Kidney (tissue), 14 donors: ENCODE results near the gene MLLT6. TPM values are rescaled to one million over a fixed set of nuclear protein-coding genes. Genes with fewer than 3 reads are reported as not detected.

Source experiments
- DNase-seq, 5 donors: peaks; one replicate each; pipeline ENCODE4 v3.0.0-alpha.2; 2013 to 2020
- FAIRE-seq: peaks from 2 replicates; lab custom pipeline; 2012; peaks lifted over from hg19 to GRCh38; lab: Jason Lieb, UNC
- H3K27ac ChIP-seq, 2 donors: one replicate each; pipeline ENCODE4 v1.7.0; 2013; ENCODE audit warnings: low read depth in 2 of 2, low read length in 2 of 2, inconsistent platforms in 1 of 2
- H3K27me3 ChIP-seq: one replicate; pipeline ENCODE4 v1.7.1; 2013; ENCODE audit warnings: low read length, inconsistent platforms; ENCODE audit not compliant: control insufficient read depth, insufficient read depth
- H3K36me3 ChIP-seq, 3 donors: one replicate each; pipeline versions ENCODE4 v1.7.0 to v1.7.1; 2013; ENCODE audit warnings: low read length in 3 of 3, control low read depth in 1 of 3, inconsistent platforms in 1 of 3; ENCODE audit not compliant: insufficient read depth in 3 of 3, control insufficient read depth in 2 of 3
- H3K4me1 ChIP-seq, 3 donors: one replicate each; pipeline versions ENCODE4 v1.7.0 to v1.7.1; 2013; ENCODE audit warnings: low read length in 3 of 3, inconsistent platforms in 1 of 3, low read depth in 1 of 3; ENCODE audit not compliant: control insufficient read depth in 2 of 3, insufficient read depth in 2 of 3
- H3K4me3 ChIP-seq, 3 donors: one replicate each; pipeline versions ENCODE4 v1.7.0 to v1.8.1; 2013; ENCODE audit warnings: low read length in 3 of 3, control low read depth in 1 of 3, inconsistent platforms in 1 of 3
- H3K9ac ChIP-seq, 3 donors: one replicate each; pipeline versions ENCODE4 v1.7.0 to v1.7.1; 2013; ENCODE audit warnings: low read length in 3 of 3, control low read depth in 1 of 3, inconsistent platforms in 1 of 3
- H3K9me3 ChIP-seq, 3 donors: one replicate each; pipeline versions ENCODE4 v1.7.0 to v1.7.1; 2013; ENCODE audit warnings: low read length in 3 of 3, control low read depth in 1 of 3, inconsistent platforms in 1 of 3; ENCODE audit not compliant: control insufficient read depth in 2 of 3, insufficient read depth in 1 of 3
- intact Hi-C: fragments of 100-400 bp; cut with DNase I; formaldehyde crosslinking; loops from one replicate; pipeline ENCODE4 v1.11.1; 2022
- polyA plus RNA-seq: library from polyadenylated mRNA; stranded (reverse); fragments of 350-450 nt; fragmentation: Illumina TruSeq; extraction: RNeasy Lipid Tissue Mini Kit (QIAGEN cat#74804); gene quantifications from one replicate; pipeline ENCODE4 v1.2.3, GENCODE V29; 2014; ENCODE audit warnings: low read depth, low replicate concordance; ENCODE audit not compliant: insufficient read depth
- total RNA-seq: library from RNA; stranded (reverse); fragmentation: NEBNext Ultra II Directional; extraction: Animal tissue kit (Norgen Biotek cat#: 25700); gene quantifications from one replicate; pipeline ENCODE4 v1.2.1, GENCODE V29; 2021
- TF ChIP-seq, protein P1 (sequence below): IDR thresholded peaks from 3 replicates; pipeline ENCODE4 v1.5.1; 2012; ENCODE audit warnings: mild to moderate bottlenecking, moderate library complexity, borderline replicate concordance; ENCODE audit not compliant: insufficient read depth; ENCODE audit errors: extremely low read depth
- donor health status: control.
- donor health status: control.
- donor health status: control.
- donor health status: control.
- donor health status: control.
- donor health status: DM: yes; HTN: yes; CAD: no.
- donor health status: Normal renal cell carcinoma (clear cell type).

MLLT6 gene
- total and polyA plus RNA-seq, 2 donors from 2014 or later, result 34.3 to 199 TPM

- FAIRE-seq (no peak), DNase-seq (peak; percentile 90 to 96 (median 91))
- H3K9me3 ChIP-seq, result no peaks in the 10 kb centered on the region
- H3K9ac ChIP-seq, result peak overlapping the region; percentile 61 to 97 (median 87)
- TF ChIP-seq, protein P1, sequence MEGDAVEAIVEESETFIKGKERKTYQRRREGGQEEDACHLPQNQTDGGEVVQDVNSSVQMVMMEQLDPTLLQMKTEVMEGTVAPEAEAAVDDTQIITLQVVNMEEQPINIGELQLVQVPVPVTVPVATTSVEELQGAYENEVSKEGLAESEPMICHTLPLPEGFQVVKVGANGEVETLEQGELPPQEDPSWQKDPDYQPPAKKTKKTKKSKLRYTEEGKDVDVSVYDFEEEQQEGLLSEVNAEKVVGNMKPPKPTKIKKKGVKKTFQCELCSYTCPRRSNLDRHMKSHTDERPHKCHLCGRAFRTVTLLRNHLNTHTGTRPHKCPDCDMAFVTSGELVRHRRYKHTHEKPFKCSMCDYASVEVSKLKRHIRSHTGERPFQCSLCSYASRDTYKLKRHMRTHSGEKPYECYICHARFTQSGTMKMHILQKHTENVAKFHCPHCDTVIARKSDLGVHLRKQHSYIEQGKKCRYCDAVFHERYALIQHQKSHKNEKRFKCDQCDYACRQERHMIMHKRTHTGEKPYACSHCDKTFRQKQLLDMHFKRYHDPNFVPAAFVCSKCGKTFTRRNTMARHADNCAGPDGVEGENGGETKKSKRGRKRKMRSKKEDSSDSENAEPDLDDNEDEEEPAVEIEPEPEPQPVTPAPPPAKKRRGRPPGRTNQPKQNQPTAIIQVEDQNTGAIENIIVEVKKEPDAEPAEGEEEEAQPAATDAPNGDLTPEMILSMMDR, result no peak
- no peaks in the 10 kb centered on the region for H3K36me3 ChIP-seq
- H3K27me3 ChIP-seq, result no peaks in the 10 kb centered on the region
- peak overlapping the region; percentile 78 to 92 (median 88) for H3K4me3 ChIP-seq
- H3K4me1 ChIP-seq, result peaks cover 3 to 27% (median 16%) of the 10 kb centered on the region in 3 donors
- peak overlapping the region; percentile 96 to 97 for H3K27ac ChIP-seq
- intact Hi-C loops, result no loop called here
Observed at GRCh38 chr17:38702166-38702915, 2.7 kb upstream of the MLLT6 start.

DNA sequence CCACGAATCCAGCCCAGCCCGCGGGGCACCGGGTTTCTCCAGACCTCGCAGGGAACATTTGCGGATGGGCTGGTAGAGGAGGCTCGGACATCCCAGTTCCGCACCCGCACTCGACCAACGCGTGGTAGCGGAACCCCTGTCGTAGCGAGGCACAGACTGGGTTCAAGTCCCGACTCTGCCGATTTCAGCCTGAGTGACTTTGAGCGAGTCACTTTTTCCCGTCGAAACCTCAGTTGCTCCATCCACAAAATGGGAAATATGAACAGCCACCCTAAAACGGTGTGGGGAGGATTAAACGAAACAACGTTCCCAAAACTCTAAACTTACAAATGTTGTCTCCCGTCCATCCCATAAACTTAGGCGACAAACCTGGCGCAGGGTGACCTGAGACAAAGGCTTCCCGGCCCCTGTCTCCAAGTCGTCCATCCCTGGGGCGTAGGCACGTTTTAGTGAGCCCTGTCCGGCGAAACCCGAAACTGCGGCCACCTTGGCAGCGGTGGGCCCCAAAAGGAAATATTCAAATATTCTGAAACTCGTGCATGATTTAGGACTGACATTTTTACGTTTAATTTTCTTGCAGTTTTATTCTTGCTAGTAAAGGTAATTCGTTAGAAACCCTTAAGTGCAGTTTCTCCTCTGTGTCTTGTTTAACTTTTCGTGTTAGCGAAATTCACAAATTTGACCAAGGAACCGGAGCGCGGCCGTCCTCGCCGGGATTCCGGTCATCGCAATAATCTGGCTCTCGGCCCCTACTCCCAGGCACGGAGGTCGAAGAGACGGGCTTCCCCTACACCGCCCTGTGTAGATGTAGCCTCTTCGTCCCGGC lies 1.9 kb upstream of the MLLT6 start:
- H3K36me3 ChIP-seq, result peaks cover 0 to 4% (median 0%) of the 10 kb centered on the region in 3 donors
- H3K27me3 ChIP-seq, result no peaks in the 10 kb centered on the region
- H3K4me1 ChIP-seq, result peaks cover 3 to 30% (median 16%) of the 10 kb centered on the region in 3 donors
- DNase-seq (peak in 3 of 5 donors; percentile 37 to 81 (median 69)), FAIRE-seq (no peak)
- H3K27ac ChIP-seq, result peak overlapping the region; percentile 96 to 97
- intact Hi-C loops, result no loop called here
- peak overlapping the region; percentile 78 to 92 (median 88) for H3K4me3 ChIP-seq
- TF ChIP-seq, protein P1, result no peak
- H3K9ac ChIP-seq, result peak overlapping the region; percentile 61 to 97 (median 87)
- no peaks in the 10 kb centered on the region for H3K9me3 ChIP-seq

- Histone ChIP-seq H3K27ac (peak overlapping the region; percentile 96 to 97), H3K4me3 (peak overlapping the region; percentile 80 to 92 (median 88)), H3K9ac (peak overlapping the region; percentile 55 to 97 (median 88)), H3K9me3 (no peaks in the 10 kb centered on the region), H3K36me3 (peaks cover 0 to 6% (median 0%) of the 10 kb centered on the region in 3 donors), H3K27me3 (no peaks in the 10 kb centered on the region), H3K4me1 (peaks cover 3 to 28% (median 15%) of the 10 kb centered on the region in 3 donors)
- TF ChIP-seq, protein P1, result no peak
- FAIRE-seq (no peak), DNase-seq (peak; percentile 96 to 97 (median 96))
- intact Hi-C loops, result no loop called here
Observed at GRCh38 chr17:38703742-38704605, 1.1 kb upstream of the MLLT6 start.
